Activated T-cell treated with anti-CD3 and anti-CD28 coated beads, Interleukin-2, amount 50 U/mL, for 72 hours (primary cell): ENCODE data around the gene ASXL3. TPM values are rescaled to one million over a fixed set of nuclear protein-coding genes. Genes with fewer than 3 reads are reported as not detected.

Experiments used
- ATAC-seq, 2 donors: fragments of 150-1000 bp; cut with Tn5 transposase; replicated peaks in 1 of 2; 2 replicates each; pipeline ENCODE4 v1.10.0; 2021; ENCODE audit warnings: moderate library complexity in 2 of 2, mild to moderate bottlenecking in 1 of 2
- DNase-seq, 2 donors: peaks; one replicate each; pipeline ENCODE4 v3.0.0; 2021 to 2022; ENCODE audit warnings: mixed read lengths in 1 of 2
- H3K27ac Mint-ChIP-seq: one replicate; pipeline ENCODE4 v1.8.0; 2022; ENCODE audit warnings: mild to moderate bottlenecking, moderate library complexity, mixed read lengths
- H3K27me3 Mint-ChIP-seq: one replicate; pipeline ENCODE4 v1.8.0; 2022; ENCODE audit warnings: low read depth, mixed read lengths
- H3K36me3 Mint-ChIP-seq, 2 donors: one replicate each; pipeline ENCODE4 v1.8.0; 2022; ENCODE audit warnings: mixed read lengths in 2 of 2, mild to moderate bottlenecking in 1 of 2; ENCODE audit not compliant: insufficient read depth in 2 of 2
- H3K4me1 Mint-ChIP-seq: one replicate; pipeline ENCODE4 v1.8.0; 2022; ENCODE audit warnings: low read depth, mixed read lengths
- H3K4me3 Mint-ChIP-seq, 2 donors: one replicate each; pipeline ENCODE4 v1.8.0; 2022; ENCODE audit warnings: mild to moderate bottlenecking in 2 of 2, mixed read lengths in 2 of 2, moderate library complexity in 2 of 2
- H3K9me3 Mint-ChIP-seq, 2 donors: one replicate each; pipeline ENCODE4 v1.8.0; 2022; ENCODE audit warnings: mixed read lengths in 2 of 2
- total RNA-seq, 2 donors: library from RNA; stranded (reverse); gene quantifications; one replicate each; pipeline ENCODE4 v1.2.3, GENCODE V29; 2022

The ASXL3 gene
- total RNA-seq, 2 donors from 2014 or later = not detected

GRCh38 chr18:33593261-33593660 lies 15.2 kb downstream of the ASXL3 start:
- Mint-ChIP-seq H3K27ac (no peak overlapping the region), H3K9me3 (no peaks in the 10 kb centered on the region), H3K4me3 (no peak overlapping the region), H3K36me3 (no peaks in the 10 kb centered on the region), H3K4me1 (no peaks in the 10 kb centered on the region), H3K27me3 (no peaks in the 10 kb centered on the region)
- DNase-seq (no peak), ATAC-seq (no peak)

- Mint-ChIP-seq H3K27ac (no peak overlapping the region), H3K4me1 (no peaks in the 10 kb centered on the region), H3K9me3 (no peaks in the 10 kb centered on the region), H3K27me3 (no peaks in the 10 kb centered on the region), H3K4me3 (no peak overlapping the region), H3K36me3 (no peaks in the 10 kb centered on the region)
- ATAC-seq (no peak), DNase-seq (no peak)
Measured at GRCh38 chr18:33594799-33595198, 16.8 kb downstream of the ASXL3 start.

DNA sequence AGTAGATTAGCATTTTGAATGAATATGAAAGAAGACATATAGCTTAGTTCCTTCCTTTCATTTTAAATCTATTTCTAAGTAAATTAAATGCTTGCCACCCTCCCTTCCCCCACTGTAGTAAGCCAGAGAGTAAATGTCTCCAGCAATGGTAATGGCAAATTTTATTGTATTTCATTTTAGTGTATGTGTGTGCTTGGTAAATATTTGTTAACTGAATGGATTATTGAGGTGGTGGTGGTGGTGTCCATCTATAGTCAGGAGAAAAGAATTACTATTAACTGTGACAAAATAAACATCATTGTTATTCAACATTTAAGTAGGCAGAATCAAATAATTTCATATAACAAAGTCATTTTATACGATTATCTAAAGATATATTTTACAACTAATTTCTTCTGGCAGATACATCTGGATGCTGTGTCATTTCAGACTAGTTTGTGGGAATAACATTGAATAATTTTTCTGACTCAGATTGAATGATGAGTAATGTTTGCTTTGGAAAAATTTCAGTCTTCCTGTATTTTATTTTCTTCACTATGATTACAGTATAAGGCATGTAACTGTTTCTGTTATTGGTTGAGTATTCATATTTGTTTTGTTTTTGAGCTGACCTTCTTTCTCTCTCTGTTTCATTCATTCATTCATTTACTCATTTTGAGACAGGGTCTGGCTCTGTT lies 18.3 kb downstream of the ASXL3 start:
- Mint-ChIP-seq H3K4me3 (no peak overlapping the region), H3K9me3 (no peaks in the 10 kb centered on the region), H3K27ac (no peak overlapping the region), H3K4me1 (no peaks in the 10 kb centered on the region), H3K36me3 (no peaks in the 10 kb centered on the region), H3K27me3 (no peaks in the 10 kb centered on the region)
- DNase-seq (no peak), ATAC-seq (no peak)

DNA sequence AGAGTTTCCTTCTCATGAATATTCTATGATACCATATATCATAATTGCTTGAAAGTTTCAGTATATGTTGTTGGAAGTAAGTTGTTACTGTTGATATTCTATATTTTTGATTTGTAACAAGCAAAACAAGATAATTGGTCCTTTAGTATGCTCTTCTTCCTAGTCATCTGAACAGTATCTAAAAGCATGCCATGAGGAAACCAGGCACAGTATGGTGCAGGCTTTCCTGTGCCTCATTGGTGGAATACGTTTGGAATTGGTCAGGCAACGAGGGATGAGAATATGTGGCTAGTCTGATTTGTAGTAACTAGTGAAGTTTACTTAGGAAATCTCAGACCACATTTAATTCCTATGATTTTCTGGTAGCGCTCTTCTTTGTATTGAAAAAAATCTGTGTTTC lies 22.8 kb downstream of the ASXL3 start:
- no peaks in the 10 kb centered on the region for H3K36me3 Mint-ChIP-seq
- ATAC-seq (no peak), DNase-seq (no peak)
- H3K4me3 Mint-ChIP-seq = no peak overlapping the region
- H3K27ac Mint-ChIP-seq = no peak overlapping the region
- H3K27me3 Mint-ChIP-seq = no peaks in the 10 kb centered on the region
- H3K4me1 Mint-ChIP-seq = no peaks in the 10 kb centered on the region
- H3K9me3 Mint-ChIP-seq = peaks cover 4 to 7% of the 10 kb centered on the region in 2 donors

- Mint-ChIP-seq H3K4me1 (no peaks in the 10 kb centered on the region), H3K27me3 (no peaks in the 10 kb centered on the region), H3K27ac (no peak overlapping the region), H3K36me3 (no peaks in the 10 kb centered on the region), H3K9me3 (peaks cover 4 to 11% of the 10 kb centered on the region in 2 donors), H3K4me3 (no peak overlapping the region)
- DNase-seq (no peak), ATAC-seq (no peak)
Measured at GRCh38 chr18:33603454-33603853, 25.4 kb downstream of the ASXL3 start.

- DNase-seq = no peak
- no peak overlapping the region for H3K4me3 Mint-ChIP-seq
Measured at GRCh38 chr18:33605250-33605649, 27.2 kb downstream of the ASXL3 start.

DNA sequence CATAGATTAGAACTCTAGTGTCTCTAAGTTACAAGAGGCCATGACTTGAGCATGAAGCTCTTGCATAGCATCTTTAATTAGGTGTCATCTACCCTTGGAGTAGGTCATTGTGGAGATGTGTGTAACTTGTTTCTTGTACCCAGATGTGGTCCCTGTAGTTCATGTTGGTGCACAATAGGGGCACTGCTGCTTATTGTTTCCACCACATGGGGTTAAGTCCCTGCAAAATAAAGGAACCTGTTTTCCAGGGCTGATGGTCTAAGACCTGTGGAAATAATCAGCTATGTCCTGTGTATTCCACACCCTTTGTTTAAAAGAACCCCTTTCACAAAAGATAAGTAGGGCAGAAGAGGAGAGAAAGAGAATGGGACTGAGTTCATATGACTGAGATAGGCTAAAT lies 28.6 kb downstream of the ASXL3 start:
- DNase-seq (no peak), ATAC-seq (no peak)
- Mint-ChIP-seq H3K9me3 (peaks cover 4 to 13% of the 10 kb centered on the region in 2 donors), H3K4me1 (no peaks in the 10 kb centered on the region), H3K36me3 (no peaks in the 10 kb centered on the region), H3K27me3 (no peaks in the 10 kb centered on the region), H3K4me3 (no peak overlapping the region), H3K27ac (no peak overlapping the region)

More at GRCh38 chr18:33605250-33605649, 27.2 kb downstream of the ASXL3 start:
- no peaks in the 10 kb centered on the region for H3K27me3 Mint-ChIP-seq
- H3K4me1 Mint-ChIP-seq = no peaks in the 10 kb centered on the region
- peaks cover 4 to 11% of the 10 kb centered on the region in 2 donors for H3K9me3 Mint-ChIP-seq
- no peak overlapping the region for H3K27ac Mint-ChIP-seq
- ATAC-seq = no peak
- H3K36me3 Mint-ChIP-seq = no peaks in the 10 kb centered on the region

GRCh38 chr18:33611525-33612135 lies 33.6 kb downstream of the ASXL3 start:
- ATAC-seq = no peak

DNA sequence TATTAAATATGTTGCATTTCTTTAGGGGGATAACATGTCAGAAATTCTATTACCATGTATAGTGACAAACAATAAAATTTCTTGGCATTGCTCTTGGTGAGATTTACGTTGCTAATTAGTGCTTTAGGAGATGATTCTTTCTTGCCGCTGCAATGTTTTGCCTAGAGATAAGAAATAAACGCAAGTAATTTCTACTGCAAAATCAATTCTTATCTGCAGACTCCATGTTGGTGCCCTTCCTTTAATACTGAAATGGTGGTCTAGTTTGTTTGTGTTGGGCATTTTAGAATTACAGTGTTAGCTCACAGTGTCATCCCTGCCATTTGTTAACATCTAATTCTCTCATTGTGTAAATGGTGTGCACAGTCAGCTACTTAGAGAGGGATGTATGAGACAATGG lies 34.6 kb downstream of the ASXL3 start:
- no peak overlapping the region for H3K4me3 Mint-ChIP-seq
- H3K36me3 Mint-ChIP-seq = no peaks in the 10 kb centered on the region
- peaks cover 0 to 4% of the 10 kb centered on the region in 2 donors for H3K9me3 Mint-ChIP-seq
- no peak for ATAC-seq
- no peak for DNase-seq
- H3K4me1 Mint-ChIP-seq = no peaks in the 10 kb centered on the region
- H3K27me3 Mint-ChIP-seq = no peaks in the 10 kb centered on the region
- H3K27ac Mint-ChIP-seq = no peak overlapping the region

More at GRCh38 chr18:33611525-33612135, 33.6 kb downstream of the ASXL3 start:
- Mint-ChIP-seq H3K9me3 (peaks cover 0 to 4% of the 10 kb centered on the region in 2 donors), H3K27me3 (no peaks in the 10 kb centered on the region), H3K4me1 (no peaks in the 10 kb centered on the region), H3K36me3 (no peaks in the 10 kb centered on the region), H3K4me3 (no peak overlapping the region), H3K27ac (no peak overlapping the region)
- no peak for DNase-seq

DNA sequence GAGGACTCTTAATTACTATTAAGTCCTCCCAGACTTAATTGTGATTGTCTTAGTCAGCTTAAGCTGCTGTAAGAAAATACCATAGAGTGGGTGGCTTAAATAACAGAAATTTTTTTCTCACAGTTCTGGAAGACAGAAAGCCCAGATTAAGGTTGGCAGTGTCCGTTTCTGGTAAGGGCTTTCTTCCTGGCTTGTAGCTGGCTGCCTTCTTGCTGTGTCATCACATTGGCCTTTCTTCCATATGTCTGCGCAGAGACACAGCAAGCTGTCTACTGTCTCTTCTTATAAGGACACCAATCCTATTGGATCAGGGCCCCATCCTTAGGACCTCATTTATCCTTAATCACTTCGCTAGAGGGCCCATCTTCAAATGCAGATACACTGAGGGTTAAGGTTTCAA lies 38.5 kb downstream of the ASXL3 start:
- no peaks in the 10 kb centered on the region for H3K27me3 Mint-ChIP-seq
- ATAC-seq = no peak
- DNase-seq = no peak
- H3K27ac Mint-ChIP-seq = no peak overlapping the region
- H3K4me1 Mint-ChIP-seq = no peaks in the 10 kb centered on the region
- H3K36me3 Mint-ChIP-seq = no peaks in the 10 kb centered on the region
- H3K4me3 Mint-ChIP-seq = no peak overlapping the region
- peaks cover 0 to 7% of the 10 kb centered on the region in 2 donors for H3K9me3 Mint-ChIP-seq

- ATAC-seq (no peak), DNase-seq (no peak)
- Mint-ChIP-seq H3K36me3 (no peaks in the 10 kb centered on the region), H3K4me1 (no peaks in the 10 kb centered on the region), H3K27me3 (no peaks in the 10 kb centered on the region), H3K4me3 (no peak overlapping the region), H3K27ac (no peak overlapping the region), H3K9me3 (no peaks in the 10 kb centered on the region)
Measured at GRCh38 chr18:33627114-33627513, 49.1 kb downstream of the ASXL3 start.

DNA sequence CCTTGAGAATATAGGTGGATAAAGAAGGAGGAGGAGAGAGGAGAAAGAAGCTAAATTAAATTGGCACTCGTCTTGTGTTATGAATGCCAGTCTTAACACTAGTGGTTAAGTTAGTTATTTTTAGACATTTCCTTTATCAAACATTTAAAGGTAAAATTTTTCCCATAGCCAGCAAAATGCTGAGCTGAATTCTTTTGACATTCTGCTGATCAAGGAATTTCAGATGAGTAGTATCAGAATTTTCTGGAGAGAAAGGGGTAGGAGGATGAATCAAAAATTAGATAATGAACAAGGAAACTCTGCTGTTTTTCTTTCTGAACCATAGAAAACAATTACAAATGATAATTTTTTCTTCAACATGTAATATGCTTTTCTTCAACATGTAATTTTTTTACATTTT lies 52.5 kb downstream of the ASXL3 start:
- H3K4me3 Mint-ChIP-seq = no peak overlapping the region
- H3K27me3 Mint-ChIP-seq = no peaks in the 10 kb centered on the region
- peaks cover 5 to 9% of the 10 kb centered on the region in 2 donors for H3K9me3 Mint-ChIP-seq
- no peaks in the 10 kb centered on the region for H3K4me1 Mint-ChIP-seq
- no peak overlapping the region for H3K27ac Mint-ChIP-seq
- peaks cover 0 to 2% of the 10 kb centered on the region in 2 donors for H3K36me3 Mint-ChIP-seq
- no peak for ATAC-seq
- no peak for DNase-seq

GRCh38 chr18:33641141-33641540 lies 63.1 kb downstream of the ASXL3 start:
- Mint-ChIP-seq H3K4me3 (no peak overlapping the region), H3K27me3 (no peaks in the 10 kb centered on the region)
- ATAC-seq = no peak

GRCh38 chr18:33644494-33644893 lies 66.5 kb downstream of the ASXL3 start:
- DNase-seq (no peak), ATAC-seq (no peak)
- Mint-ChIP-seq H3K27me3 (no peaks in the 10 kb centered on the region), H3K36me3 (no peaks in the 10 kb centered on the region), H3K9me3 (no peaks in the 10 kb centered on the region), H3K27ac (no peak overlapping the region), H3K4me1 (no peaks in the 10 kb centered on the region), H3K4me3 (no peak overlapping the region)

More at GRCh38 chr18:33641141-33641540, 63.1 kb downstream of the ASXL3 start:
- Mint-ChIP-seq H3K4me1 (no peaks in the 10 kb centered on the region), H3K9me3 (no peaks in the 10 kb centered on the region), H3K36me3 (no peaks in the 10 kb centered on the region), H3K27ac (no peak overlapping the region)
- DNase-seq = no peak
